Colonic mucosa (tissue), 4 donors: ENCODE results near the gene CFAP70. TPM values are rescaled to one million over a fixed set of nuclear protein-coding genes. Genes with fewer than 3 reads are reported as not detected.
"Not testable (repeated sequence)": the region's sequence is repeated elsewhere in the genome, so short reads cannot be mapped to it uniquely, and the experiment has no call there.

Experiments used
- DNase-seq: peaks from one replicate; pipeline ENCODE4 v3.0.0-alpha.2; 2020
- H3K27ac ChIP-seq: fragments of 200-600 bp; one replicate; pipeline ENCODE4 v1.8.0; 2021
- H3K27me3 ChIP-seq: fragments of 200-600 bp; one replicate; pipeline ENCODE4 v1.8.0; 2021
- H3K36me3 ChIP-seq: fragments of 200-600 bp; one replicate; pipeline ENCODE4 v1.8.0; 2021
- H3K4me1 ChIP-seq: fragments of 200-600 bp; one replicate; pipeline ENCODE4 v1.8.0; 2021; ENCODE audit warnings: mild to moderate bottlenecking
- H3K4me3 ChIP-seq: fragments of 200-600 bp; one replicate; pipeline ENCODE4 v1.8.0; 2021
- H3K9ac ChIP-seq, 2 donors: one replicate each; pipeline ENCODE4 v1.7.0; 2013; ENCODE audit warnings: control low read depth in 2 of 2, low read depth in 2 of 2, low read length in 2 of 2
- H3K9me3 ChIP-seq: fragments of 200-600 bp; one replicate; pipeline ENCODE4 v1.8.0; 2021
- intact Hi-C: fragments of 100-400 bp; cut with DNase I; formaldehyde crosslinking; loops from one replicate; pipeline ENCODE4 v1.14.1; 2022
- total RNA-seq, 2 donors: library from RNA; stranded (reverse); fragmentation: NEBNext Ultra II Directional in 1 of 2; extraction: Animal tissue kit (Norgen Biotek cat#: 25700) in 1 of 2; gene quantifications; one replicate each; pipeline ENCODE4 v1.2.1, GENCODE V29; 2021
- TF ChIP-seq, protein P1 (sequence below): fragments of 200-600 bp; IDR thresholded peaks from one replicate; pipeline ENCODE4 v1.8.0; 2022; ENCODE audit warnings: antibody characterized with exemption, mild to moderate bottlenecking
- donor health status: healthy.
- donor health status: DM: no; HTN: no; CAD: no.
- donor health status: DM: no; HTN: no; CAD: no.

Gene CFAP70
- total RNA-seq, 2 donors from 2014 or later, result 0.64 to 0.72 TPM

DNA sequence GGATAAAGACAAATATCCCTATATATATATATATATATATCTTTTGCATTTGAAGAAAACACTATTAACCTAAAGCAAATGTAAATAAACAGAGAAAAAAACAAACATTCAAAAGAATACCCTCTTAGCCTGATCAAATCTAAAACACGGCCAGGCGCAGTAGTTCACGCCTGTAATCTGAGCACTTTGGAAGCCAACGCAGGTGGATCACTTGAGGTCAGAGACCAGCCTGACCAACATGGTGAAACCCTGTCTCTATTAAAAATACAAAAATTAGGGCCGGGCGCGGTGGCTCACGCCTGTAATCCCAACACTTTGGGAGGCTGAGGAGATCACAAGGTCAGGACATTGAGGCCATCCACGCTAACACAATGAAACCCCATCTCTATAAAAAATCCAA is 46.0 kb upstream of the CFAP70 start:
- H3K27ac ChIP-seq, result no peak overlapping the region
- no peaks in the 10 kb centered on the region for H3K36me3 ChIP-seq
- H3K9me3 ChIP-seq, result no peaks in the 10 kb centered on the region
- intact Hi-C loops, result no loop called here
- H3K4me3 ChIP-seq, result no peak overlapping the region
- H3K9ac ChIP-seq, result no peak overlapping the region
- TF ChIP-seq, protein P1, sequence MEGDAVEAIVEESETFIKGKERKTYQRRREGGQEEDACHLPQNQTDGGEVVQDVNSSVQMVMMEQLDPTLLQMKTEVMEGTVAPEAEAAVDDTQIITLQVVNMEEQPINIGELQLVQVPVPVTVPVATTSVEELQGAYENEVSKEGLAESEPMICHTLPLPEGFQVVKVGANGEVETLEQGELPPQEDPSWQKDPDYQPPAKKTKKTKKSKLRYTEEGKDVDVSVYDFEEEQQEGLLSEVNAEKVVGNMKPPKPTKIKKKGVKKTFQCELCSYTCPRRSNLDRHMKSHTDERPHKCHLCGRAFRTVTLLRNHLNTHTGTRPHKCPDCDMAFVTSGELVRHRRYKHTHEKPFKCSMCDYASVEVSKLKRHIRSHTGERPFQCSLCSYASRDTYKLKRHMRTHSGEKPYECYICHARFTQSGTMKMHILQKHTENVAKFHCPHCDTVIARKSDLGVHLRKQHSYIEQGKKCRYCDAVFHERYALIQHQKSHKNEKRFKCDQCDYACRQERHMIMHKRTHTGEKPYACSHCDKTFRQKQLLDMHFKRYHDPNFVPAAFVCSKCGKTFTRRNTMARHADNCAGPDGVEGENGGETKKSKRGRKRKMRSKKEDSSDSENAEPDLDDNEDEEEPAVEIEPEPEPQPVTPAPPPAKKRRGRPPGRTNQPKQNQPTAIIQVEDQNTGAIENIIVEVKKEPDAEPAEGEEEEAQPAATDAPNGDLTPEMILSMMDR, result no peak
- no peaks in the 10 kb centered on the region for H3K27me3 ChIP-seq
- peaks cover 3% of the 10 kb centered on the region for H3K4me1 ChIP-seq
- no peak for DNase-seq

DNA sequence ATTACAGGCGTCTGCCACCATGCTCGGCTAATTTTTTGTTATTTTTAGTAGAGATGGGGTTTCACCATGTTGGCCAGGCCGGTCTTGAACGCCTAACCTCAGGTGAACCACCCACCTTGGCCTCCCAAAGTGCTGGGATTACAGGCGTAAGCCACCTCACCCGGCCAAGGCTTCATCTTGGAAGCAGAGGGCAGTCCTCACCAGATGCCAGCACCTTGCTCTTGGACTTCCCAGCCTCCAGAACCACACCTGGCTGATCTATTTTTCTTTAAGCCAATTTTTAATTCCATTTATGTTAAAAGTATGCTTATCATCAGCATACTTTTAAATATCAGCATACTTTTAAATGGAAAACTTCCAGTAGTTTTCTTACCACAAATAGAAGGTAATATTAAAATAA is 43.0 kb upstream of the CFAP70 start:
- Histone ChIP-seq H3K9ac (no peak overlapping the region), H3K9me3 (no peaks in the 10 kb centered on the region), H3K27ac (no peak overlapping the region), H3K4me3 (no peak overlapping the region), H3K36me3 (peaks cover 5% of the 10 kb centered on the region), H3K27me3 (no peaks in the 10 kb centered on the region), H3K4me1 (peaks cover 3% of the 10 kb centered on the region)
- TF ChIP-seq, protein P1, result no peak
- intact Hi-C loops, result no loop called here
- no peak for DNase-seq

DNA sequence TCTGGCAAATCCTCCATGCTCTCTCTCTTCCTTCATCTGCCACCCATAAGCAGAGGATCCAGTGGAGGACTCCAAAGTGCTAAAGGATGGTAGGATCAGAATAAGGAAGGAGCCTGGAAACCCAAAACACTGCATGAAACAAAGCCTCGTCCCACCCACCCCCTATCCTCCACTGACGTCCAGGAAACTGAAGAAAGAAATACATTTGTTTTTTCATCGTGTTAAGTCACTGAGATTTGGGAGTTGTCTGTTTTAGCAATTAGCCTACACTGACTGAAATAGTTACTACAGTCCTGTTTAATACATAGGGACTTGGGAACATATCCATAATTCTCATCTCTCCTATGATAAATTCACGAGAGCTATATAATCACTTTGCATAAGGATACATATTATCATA is 40.4 kb upstream of the CFAP70 start:
- Histone ChIP-seq H3K4me1 (no peaks in the 10 kb centered on the region), H3K9ac (no peak overlapping the region), H3K9me3 (no peaks in the 10 kb centered on the region), H3K27me3 (no peaks in the 10 kb centered on the region), H3K36me3 (peaks cover 5% of the 10 kb centered on the region), H3K4me3 (no peak overlapping the region), H3K27ac (no peak overlapping the region)
- DNase-seq, result no peak
- intact Hi-C loops, result no loop called here
- TF ChIP-seq, protein P1, result no peak

DNA sequence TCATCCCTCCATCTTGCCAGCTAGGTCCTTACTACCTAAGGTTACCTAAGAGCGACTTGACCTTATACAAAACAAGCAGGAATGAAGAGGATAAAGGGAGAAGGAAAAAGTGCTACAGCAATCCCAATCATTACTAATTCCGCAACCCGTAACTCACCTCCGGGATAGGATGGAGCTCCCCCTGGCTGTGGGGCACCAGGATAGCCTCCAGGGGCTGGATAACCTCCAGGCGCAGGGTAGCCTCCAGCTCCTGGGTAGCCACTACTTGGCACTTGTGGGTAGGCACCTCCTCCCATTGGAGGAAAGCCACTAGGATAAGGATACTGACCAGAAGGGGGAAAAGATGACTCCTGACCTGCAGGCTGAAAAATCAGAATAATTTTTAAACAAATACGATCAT is 39.4 kb upstream of the CFAP70 start:
- intact Hi-C loops, result no loop called here
- no peak overlapping the region for H3K4me3 ChIP-seq
- no peak overlapping the region for H3K9ac ChIP-seq
- no peak overlapping the region for H3K27ac ChIP-seq
- TF ChIP-seq, protein P1, result no peak
- no peak for DNase-seq
- H3K4me1 ChIP-seq, result no peaks in the 10 kb centered on the region
- peaks cover 5% of the 10 kb centered on the region for H3K36me3 ChIP-seq
- H3K27me3 ChIP-seq, result no peaks in the 10 kb centered on the region
- no peaks in the 10 kb centered on the region for H3K9me3 ChIP-seq

DNA sequence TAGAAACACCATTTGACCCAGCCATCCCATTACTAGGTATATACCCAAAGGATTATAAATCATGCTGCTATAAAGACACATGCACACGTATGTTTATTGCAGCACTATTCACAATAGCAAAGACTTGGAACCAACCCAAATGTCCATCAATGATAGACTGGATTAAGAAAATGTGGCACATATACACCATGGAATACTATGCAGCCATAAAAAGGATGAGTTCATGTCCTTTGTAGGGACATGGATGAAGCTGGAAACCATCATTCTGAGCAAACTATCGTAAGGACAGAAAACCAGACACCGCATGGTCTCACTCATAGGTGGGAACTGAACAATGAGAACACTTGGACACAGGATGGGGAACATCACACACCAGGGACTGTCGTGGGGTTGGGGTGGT is 35.7 kb upstream of the CFAP70 start:
- H3K36me3 ChIP-seq, intact Hi-C loops: not testable (repeated sequence)

DNA sequence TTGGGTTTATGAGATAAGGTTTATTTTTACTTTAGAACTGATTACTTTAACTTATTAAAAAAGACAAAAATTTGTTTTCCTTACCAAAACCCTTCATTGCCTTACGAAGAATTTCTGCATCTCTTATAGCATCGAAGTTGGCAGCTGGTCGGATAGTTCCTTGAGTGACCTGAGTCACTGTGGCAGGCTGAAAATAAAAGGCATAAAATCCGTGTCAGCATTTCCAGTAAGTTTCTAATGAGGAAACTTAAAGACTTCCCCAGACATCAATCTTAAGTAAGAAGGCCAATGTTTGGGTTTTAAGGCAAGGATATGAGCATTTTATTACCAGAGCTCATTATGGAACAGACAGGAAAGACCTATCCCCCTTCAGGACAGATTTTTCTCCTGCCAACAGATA is 29.6 kb upstream of the CFAP70 start:
- TF ChIP-seq, protein P1, result no peak
- no peaks in the 10 kb centered on the region for H3K4me1 ChIP-seq
- peaks cover 16% of the 10 kb centered on the region for H3K36me3 ChIP-seq
- H3K27me3 ChIP-seq, result no peaks in the 10 kb centered on the region
- no peaks in the 10 kb centered on the region for H3K9me3 ChIP-seq
- H3K27ac ChIP-seq, result no peak overlapping the region
- no peak overlapping the region for H3K9ac ChIP-seq
- H3K4me3 ChIP-seq, result no peak overlapping the region
- intact Hi-C loops, result no loop called here
- DNase-seq, result no peak

More for the DNA sequence above, 35.7 kb upstream of the CFAP70 start:
- not testable (repeated sequence) for H3K27me3 ChIP-seq, H3K4me1 ChIP-seq, H3K9ac ChIP-seq, DNase-seq, H3K27ac ChIP-seq, H3K9me3 ChIP-seq, H3K4me3 ChIP-seq
